Spinal cord (tissue), 10 donors: ENCODE results near the gene SORCS2. TPM values are rescaled to one million over a fixed set of nuclear protein-coding genes. Genes with fewer than 3 reads are reported as not detected.
A peak's percentile ranks its signal among the peaks of the same experiment; 100 is the strongest.

Source experiments
- DNase-seq, 6 donors: peaks; one replicate each; pipeline versions ENCODE4 v3.0.0 to v3.0.0-alpha.2; 2013 to 2015; ENCODE audit warnings: low spot score in 6 of 6, low read depth in 4 of 6
- H3K27ac ChIP-seq: one replicate; pipeline ENCODE4 v1.5.1; 2013; ENCODE audit warnings: low read depth, low read length, control low read depth
- H3K27me3 ChIP-seq: one replicate; pipeline ENCODE4 v1.6.1; 2013; ENCODE audit warnings: low read length; ENCODE audit not compliant: control insufficient read depth, insufficient read depth
- H3K36me3 ChIP-seq: one replicate; pipeline ENCODE4 v1.6.1; 2013; ENCODE audit warnings: low read length; ENCODE audit not compliant: control insufficient read depth, insufficient read depth
- H3K4me1 ChIP-seq: one replicate; pipeline ENCODE4 v1.6.1; 2013; ENCODE audit warnings: low read length; ENCODE audit not compliant: control insufficient read depth, insufficient read depth
- H3K4me3 ChIP-seq: one replicate; pipeline ENCODE4 v1.5.1; 2013; ENCODE audit warnings: low read depth, low read length, control low read depth
- H3K9me3 ChIP-seq: one replicate; pipeline ENCODE4 v1.6.1; 2013; ENCODE audit warnings: low read length; ENCODE audit not compliant: control insufficient read depth, insufficient read depth
- WGBS: methylation state at CpG from one replicate; pipeline ENCODE4 v1.1.5; 2013; ENCODE audit warnings: missing lambda C conversion rate; ENCODE audit not compliant: insufficient coverage; 5-methylcytosine and 5-hydroxymethylcytosine counted together
- polyA plus RNA-seq, 2 donors: library from polyadenylated mRNA; unstranded; fragments of 120-200 nt; gene quantifications; one replicate each; pipeline ENCODE4 v1.2.1, GENCODE V29; 2013; ENCODE audit not compliant: insufficient read length in 2 of 2
- total RNA-seq, 2 donors: library from RNA; depleted of rRNA in 1 of 2; stranded (reverse); fragments of 120-200 nt in 1 of 2; fragments of >200 nt in 1 of 2; gene quantifications; one replicate each; pipeline versions ENCODE4 v1.2.3 to v1.2.4, GENCODE V29; 2013 to 2014
- donor health status: healthy.

Gene SORCS2
- total and polyA plus RNA-seq, 4 donors: 7.3 to 24.8 (median 16.5) TPM

- H3K9me3 ChIP-seq: no peaks in the 10 kb centered on the region
- peaks cover 63% of the 10 kb centered on the region for H3K4me1 ChIP-seq
- no peak overlapping the region for H3K4me3 ChIP-seq
- H3K36me3 ChIP-seq: peaks cover 5% of the 10 kb centered on the region
- H3K27ac ChIP-seq: no peak overlapping the region
- 60% methylated on average over 13 of the region's 13 CpGs for WGBS
- DNase-seq: peak in 2 of 6 donors; percentile 45 to 80
- peaks cover 4% of the 10 kb centered on the region for H3K27me3 ChIP-seq
Observed at GRCh38 chr4:7309181-7309580, 116.8 kb downstream of the SORCS2 start.

- H3K36me3 ChIP-seq: no peaks in the 10 kb centered on the region
- H3K27me3 ChIP-seq: peaks cover 4% of the 10 kb centered on the region
- DNase-seq: no peak
- H3K4me1 ChIP-seq: peaks cover 61% of the 10 kb centered on the region
- H3K9me3 ChIP-seq: no peaks in the 10 kb centered on the region
- no peak overlapping the region for H3K4me3 ChIP-seq
- 79% methylated on average over 14 of the region's 17 CpGs for WGBS
- H3K27ac ChIP-seq: no peak overlapping the region
Observed at GRCh38 chr4:7309636-7310390, 117.5 kb downstream of the SORCS2 start.

- peak in 1 of 6 donors; percentile 80 for DNase-seq
- WGBS: 65% methylated on average over 9 of the region's 12 CpGs
- peaks cover 61% of the 10 kb centered on the region for H3K4me1 ChIP-seq
- peaks cover 4% of the 10 kb centered on the region for H3K27me3 ChIP-seq
- H3K36me3 ChIP-seq: no peaks in the 10 kb centered on the region
- no peaks in the 10 kb centered on the region for H3K9me3 ChIP-seq
- H3K27ac ChIP-seq: no peak overlapping the region
- H3K4me3 ChIP-seq: no peak overlapping the region
Observed at GRCh38 chr4:7310451-7310850, 118.1 kb downstream of the SORCS2 start.

DNA sequence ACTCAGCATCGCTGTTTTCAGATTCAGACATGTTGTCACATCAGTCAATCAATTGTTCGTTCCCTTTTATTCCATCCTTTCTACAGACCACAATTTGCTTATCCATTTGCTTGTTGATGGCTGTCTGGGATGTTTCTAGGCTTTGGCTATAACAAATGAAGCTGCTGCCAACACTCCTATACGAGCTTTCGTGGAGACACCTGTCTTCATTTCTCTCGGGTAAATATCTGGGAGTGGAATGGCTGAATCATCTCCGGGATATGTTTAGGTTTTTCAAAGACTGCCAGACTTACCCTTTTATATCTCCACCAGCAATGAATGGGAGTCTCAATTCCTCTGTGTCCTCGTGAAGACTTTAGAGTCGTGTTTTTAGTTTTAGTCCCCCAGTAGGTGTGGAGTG lies 118.9 kb downstream of the SORCS2 start:
- Histone ChIP-seq H3K27ac (no peak overlapping the region), H3K4me3 (no peak overlapping the region), H3K9me3 (no peaks in the 10 kb centered on the region), H3K36me3 (no peaks in the 10 kb centered on the region), H3K27me3 (no peaks in the 10 kb centered on the region), H3K4me1 (peaks cover 56% of the 10 kb centered on the region)
- no peak for DNase-seq
- WGBS: no CpG with 5 or more reads among the region's 8 CpGs

DNA sequence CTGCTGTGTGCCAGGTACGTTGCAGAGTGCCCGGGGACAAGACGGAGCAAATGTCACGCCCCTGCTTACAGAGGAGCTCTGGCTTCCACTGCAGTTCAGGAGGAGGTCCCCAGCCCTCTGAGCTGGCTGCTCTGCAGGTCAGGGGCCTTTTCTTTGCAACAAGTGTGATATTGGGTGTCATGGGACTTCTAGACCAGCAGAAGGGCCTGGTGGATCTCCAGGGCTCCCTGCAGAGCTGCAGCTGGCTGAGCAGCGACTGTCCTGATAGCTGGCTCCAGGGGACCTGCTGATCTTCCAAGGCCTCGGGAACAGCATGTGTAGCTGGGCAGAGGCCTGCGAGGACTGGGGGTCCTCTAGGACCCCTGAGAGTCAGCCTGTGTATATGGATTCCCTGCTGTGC lies 120.4 kb downstream of the SORCS2 start:
- H3K36me3 ChIP-seq: no peaks in the 10 kb centered on the region

GRCh38 chr4:7313347-7313811 lies 121.0 kb downstream of the SORCS2 start:
- H3K4me3 ChIP-seq: no peak overlapping the region
- 74% methylated on average over 13 of the region's 14 CpGs for WGBS
- peaks cover under 1% of the 10 kb centered on the region for H3K9me3 ChIP-seq
- no peaks in the 10 kb centered on the region for H3K27me3 ChIP-seq
- peaks cover 36% of the 10 kb centered on the region for H3K4me1 ChIP-seq
- peak overlapping the region; percentile 33 for H3K27ac ChIP-seq
- H3K36me3 ChIP-seq: no peaks in the 10 kb centered on the region
- no peak for DNase-seq

More for the DNA sequence above, 120.4 kb downstream of the SORCS2 start:
- no peak for DNase-seq
- Histone ChIP-seq H3K4me3 (no peak overlapping the region), H3K4me1 (peaks cover 43% of the 10 kb centered on the region), H3K27ac (no peak overlapping the region), H3K9me3 (no peaks in the 10 kb centered on the region), H3K27me3 (no peaks in the 10 kb centered on the region)
- 87% methylated on average over 7 of the region's 7 CpGs for WGBS

GRCh38 chr4:7313991-7314390 lies 121.7 kb downstream of the SORCS2 start:
- H3K4me1 ChIP-seq: peaks cover 30% of the 10 kb centered on the region
- no peak overlapping the region for H3K4me3 ChIP-seq
- no peak overlapping the region for H3K27ac ChIP-seq
- no peaks in the 10 kb centered on the region for H3K36me3 ChIP-seq
- H3K27me3 ChIP-seq: no peaks in the 10 kb centered on the region
- DNase-seq: no peak
- peaks cover 3% of the 10 kb centered on the region for H3K9me3 ChIP-seq
- WGBS: 81% methylated on average over 7 of the region's 11 CpGs

- no peak overlapping the region for H3K4me3 ChIP-seq
- H3K4me1 ChIP-seq: peaks cover 17% of the 10 kb centered on the region
- no peak overlapping the region for H3K27ac ChIP-seq
- DNase-seq: no peak
- no peaks in the 10 kb centered on the region for H3K36me3 ChIP-seq
- H3K9me3 ChIP-seq: peaks cover 6% of the 10 kb centered on the region
- WGBS: 94% methylated on average over 3 of the region's 4 CpGs
- no peaks in the 10 kb centered on the region for H3K27me3 ChIP-seq
Observed at GRCh38 chr4:7315286-7315685, 122.9 kb downstream of the SORCS2 start.

GRCh38 chr4:7315935-7316334 lies 123.6 kb downstream of the SORCS2 start:
- no peak overlapping the region for H3K4me3 ChIP-seq
- peaks cover 15% of the 10 kb centered on the region for H3K4me1 ChIP-seq
- H3K9me3 ChIP-seq: peaks cover 6% of the 10 kb centered on the region
- H3K27me3 ChIP-seq: no peaks in the 10 kb centered on the region
- no peak for DNase-seq
- no peak overlapping the region for H3K27ac ChIP-seq
- H3K36me3 ChIP-seq: no peaks in the 10 kb centered on the region
- no CpG with 5 or more reads among the region's 1 CpG for WGBS

GRCh38 chr4:7319024-7319423 lies 126.7 kb downstream of the SORCS2 start:
- no peak overlapping the region for H3K27ac ChIP-seq
- WGBS: 89% methylated on average over 2 of the region's 4 CpGs
- H3K4me3 ChIP-seq: no peak overlapping the region
- H3K9me3 ChIP-seq: peaks cover 6% of the 10 kb centered on the region
- no peaks in the 10 kb centered on the region for H3K27me3 ChIP-seq
- DNase-seq: no peak
- H3K4me1 ChIP-seq: peaks cover 27% of the 10 kb centered on the region
- no peaks in the 10 kb centered on the region for H3K36me3 ChIP-seq
